ENCODE measurements around the gene TANC1.

- TF ChIP-seq POLR2A (IDR thresholded peaks at IDR 0.05; ENCODE audit: low read length) (no peak), GATA1 (IDR thresholded peaks at IDR 0.05; ENCODE audit: low read depth, low read length) (no peak)
These were observed 261.2 kb downstream of the TANC1 start for GRCh38 chr2:159229476-159230144.

Measured in erythroblast (primary cell).